Fibroblast of peridontal ligament (primary cell): ENCODE data around the gene YEATS2.

Experiments used
- DNase-seq: peaks from one replicate; pipeline ENCODE4 v3.0.0-alpha.2; 2010; ENCODE audit errors: extremely low read depth

The YEATS2 gene

GRCh38 chr3:183812761-183813445 is 115.3 kb downstream of the YEATS2 start:
- no peak for DNase-seq

GRCh38 chr3:183814240-183814639 is 116.6 kb downstream of the YEATS2 start:
- DNase-seq: no peak

- no peak for DNase-seq
These were observed 118.0 kb downstream of the YEATS2 start for GRCh38 chr3:183815563-183815940.

- DNase-seq: no peak
These were observed 118.4 kb downstream of the YEATS2 start for GRCh38 chr3:183815951-183816475.

GRCh38 chr3:183816681-183817510 is 119.3 kb downstream of the YEATS2 start:
- DNase-seq: no peak

GRCh38 chr3:183817639-183818038 is 120.0 kb downstream of the YEATS2 start:
- DNase-seq: no peak

- DNase-seq: no peak
These were observed 120.5 kb downstream of the YEATS2 start for GRCh38 chr3:183818041-183818620.

- no peak for DNase-seq
These were observed 121.4 kb downstream of the YEATS2 start for GRCh38 chr3:183818706-183819624.

- DNase-seq: no peak
These were observed 122.2 kb downstream of the YEATS2 start for GRCh38 chr3:183819831-183820230.

GRCh38 chr3:183822631-183823030 is 125.0 kb downstream of the YEATS2 start:
- DNase-seq: no peak

GRCh38 chr3:183823963-183824362 is 126.4 kb downstream of the YEATS2 start:
- no peak for DNase-seq

- DNase-seq: no peak
These were observed 127.3 kb downstream of the YEATS2 start for GRCh38 chr3:183824761-183825455.

GRCh38 chr3:183825456-183826161 is 128.0 kb downstream of the YEATS2 start, which contains the start of gene MAP6D1:
Gene MAP6D1, minus strand, starts transcription at chr3:183825577. Its CDS starts 30 bp downstream, at chr3:183825547.
- peak; percentile 35 for DNase-seq

- no peak for DNase-seq
These were observed 129.1 kb downstream of the YEATS2 start for GRCh38 chr3:183826448-183827250.

- DNase-seq: no peak
These were observed 130.4 kb downstream of the YEATS2 start for GRCh38 chr3:183827809-183828537.

GRCh38 chr3:183828538-183828870 is 130.9 kb downstream of the YEATS2 start:
- no peak for DNase-seq

- DNase-seq: no peak
These were observed 131.9 kb downstream of the YEATS2 start for GRCh38 chr3:183829466-183829865.

- no peak for DNase-seq
These were observed 132.6 kb downstream of the YEATS2 start for GRCh38 chr3:183830187-183830586.

- no peak for DNase-seq
These were observed 135.9 kb downstream of the YEATS2 start for GRCh38 chr3:183833516-183833915.
